Neutrophil (primary cell): Measurements from ENCODE around the gene PLLP.
A peak's percentile ranks its signal among the peaks of the same experiment; 100 is the strongest.

Source experiments
- H3K27ac ChIP-seq: fragments of 200-600 bp; sonication (generic); 2 replicates; pipeline ENCODE4 v1.5.1; 2016; ENCODE audit warnings: mild to moderate bottlenecking, moderate library complexity
- H3K27me3 ChIP-seq: fragments of 200-600 bp; sonication (generic); 2 replicates; pipeline ENCODE4 v1.6.0; 2016; ENCODE audit warnings: mild to moderate bottlenecking
- H3K36me3 ChIP-seq: fragments of 200-600 bp; sonication (generic); 2 replicates; pipeline ENCODE4 v1.5.1; 2017
- H3K4me1 ChIP-seq, 2 experiments: fragments of 200-600 bp in 1 of 2; sonication (generic) in 1 of 2; 1 replicate in 1 of 2; 2 replicates in 1 of 2; pipeline versions ENCODE4 v1.5.1 to v1.6.1; 2013 to 2016; ENCODE audit warnings: low read depth in 1 of 2, low read length in 1 of 2, mild to moderate bottlenecking in 1 of 2, moderate library complexity in 1 of 2; ENCODE audit not compliant: control insufficient read depth in 1 of 2, insufficient read depth in 1 of 2
- H3K4me3 ChIP-seq, 2 experiments: fragments of 200-600 bp in 1 of 2; sonication (generic) in 1 of 2; 1 replicate in 1 of 2; 2 replicates in 1 of 2; pipeline ENCODE4 v1.5.1; 2013 to 2016; ENCODE audit warnings: low read depth in 1 of 2, low read length in 1 of 2, mild to moderate bottlenecking in 1 of 2, moderate library complexity in 1 of 2
- H3K9me3 ChIP-seq: fragments of 200-600 bp; sonication (generic); 2 replicates; pipeline ENCODE4 v1.5.1; 2016
- TF ChIP-seq, protein P1 (sequence below): fragments of 200-600 bp; sonication (generic); IDR thresholded peaks from 2 replicates; pipeline ENCODE4 v1.5.1; 2016; ENCODE audit warnings: antibody characterized with exemption

PLLP gene

DNA sequence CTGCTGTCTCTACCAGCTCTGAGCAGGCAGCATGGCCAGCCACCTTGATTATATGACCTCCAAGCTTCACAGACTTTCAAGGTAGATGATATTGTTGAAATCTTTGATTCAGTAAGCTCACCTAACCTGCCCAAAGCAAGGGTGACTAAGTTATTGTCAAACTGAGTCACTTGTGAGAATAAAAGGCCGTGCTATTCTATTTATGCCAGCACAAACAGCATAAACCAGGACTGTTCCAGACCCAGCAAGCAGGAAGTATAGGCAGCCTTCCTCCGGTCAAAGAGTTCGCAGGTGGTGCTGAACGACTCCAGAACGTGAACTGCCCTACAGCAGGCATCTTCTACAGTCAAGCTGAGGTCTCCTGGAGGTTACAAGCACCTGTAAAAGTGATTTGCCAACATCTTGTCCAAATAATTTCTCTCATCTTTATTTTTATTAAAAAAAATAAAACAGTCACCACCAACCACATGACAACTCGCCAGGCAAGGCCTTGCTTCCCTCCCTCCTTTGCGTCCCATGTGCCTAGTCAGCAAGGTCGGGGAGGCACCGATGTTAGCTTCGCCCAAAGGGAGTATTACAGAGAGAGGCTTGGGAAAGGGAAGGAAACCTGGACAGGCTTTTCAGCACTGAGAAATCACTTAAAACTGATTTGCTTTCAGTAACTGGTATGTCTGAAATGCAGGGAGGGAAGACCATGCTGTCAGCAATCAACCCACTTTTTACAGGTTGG is 28.6 kb downstream of the PLLP start:
- no peak overlapping the region for H3K27ac ChIP-seq

DNA sequence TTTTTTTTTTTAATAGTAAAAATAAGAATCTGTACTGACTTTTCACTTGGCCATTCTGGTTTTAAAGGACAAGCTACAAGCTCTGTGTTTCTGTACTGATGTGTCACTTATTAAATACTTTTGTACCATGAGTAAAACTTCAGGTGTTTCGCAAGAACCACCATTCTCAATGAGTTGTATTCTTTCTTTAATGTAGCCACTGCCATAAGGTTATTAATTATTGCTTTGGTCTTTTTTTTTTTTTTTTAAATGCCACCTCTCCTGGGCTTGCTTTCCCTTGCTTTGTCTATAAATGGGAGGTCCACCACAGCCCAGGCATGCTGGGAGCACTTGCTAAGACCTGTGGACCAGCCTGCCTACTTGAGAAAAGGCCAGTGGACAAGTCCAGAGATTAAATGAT is 31.0 kb downstream of the PLLP start:
- Histone ChIP-seq H3K4me1 (no peaks in the 10 kb centered on the region), H3K9me3 (no peaks in the 10 kb centered on the region), H3K27ac (no peak overlapping the region), H3K4me3 (no peak overlapping the region), H3K27me3 (no peaks in the 10 kb centered on the region), H3K36me3 (peaks cover 57% of the 10 kb centered on the region)
- TF ChIP-seq, protein P1, sequence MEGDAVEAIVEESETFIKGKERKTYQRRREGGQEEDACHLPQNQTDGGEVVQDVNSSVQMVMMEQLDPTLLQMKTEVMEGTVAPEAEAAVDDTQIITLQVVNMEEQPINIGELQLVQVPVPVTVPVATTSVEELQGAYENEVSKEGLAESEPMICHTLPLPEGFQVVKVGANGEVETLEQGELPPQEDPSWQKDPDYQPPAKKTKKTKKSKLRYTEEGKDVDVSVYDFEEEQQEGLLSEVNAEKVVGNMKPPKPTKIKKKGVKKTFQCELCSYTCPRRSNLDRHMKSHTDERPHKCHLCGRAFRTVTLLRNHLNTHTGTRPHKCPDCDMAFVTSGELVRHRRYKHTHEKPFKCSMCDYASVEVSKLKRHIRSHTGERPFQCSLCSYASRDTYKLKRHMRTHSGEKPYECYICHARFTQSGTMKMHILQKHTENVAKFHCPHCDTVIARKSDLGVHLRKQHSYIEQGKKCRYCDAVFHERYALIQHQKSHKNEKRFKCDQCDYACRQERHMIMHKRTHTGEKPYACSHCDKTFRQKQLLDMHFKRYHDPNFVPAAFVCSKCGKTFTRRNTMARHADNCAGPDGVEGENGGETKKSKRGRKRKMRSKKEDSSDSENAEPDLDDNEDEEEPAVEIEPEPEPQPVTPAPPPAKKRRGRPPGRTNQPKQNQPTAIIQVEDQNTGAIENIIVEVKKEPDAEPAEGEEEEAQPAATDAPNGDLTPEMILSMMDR: no peak

More for the DNA sequence above, 28.6 kb downstream of the PLLP start:
- H3K27me3 ChIP-seq: no peaks in the 10 kb centered on the region
- H3K4me1 ChIP-seq: no peaks in the 10 kb centered on the region
- H3K9me3 ChIP-seq: no peaks in the 10 kb centered on the region
- TF ChIP-seq, protein P1: no peak
- no peak overlapping the region for H3K4me3 ChIP-seq
- H3K36me3 ChIP-seq: peaks cover 34% of the 10 kb centered on the region

DNA sequence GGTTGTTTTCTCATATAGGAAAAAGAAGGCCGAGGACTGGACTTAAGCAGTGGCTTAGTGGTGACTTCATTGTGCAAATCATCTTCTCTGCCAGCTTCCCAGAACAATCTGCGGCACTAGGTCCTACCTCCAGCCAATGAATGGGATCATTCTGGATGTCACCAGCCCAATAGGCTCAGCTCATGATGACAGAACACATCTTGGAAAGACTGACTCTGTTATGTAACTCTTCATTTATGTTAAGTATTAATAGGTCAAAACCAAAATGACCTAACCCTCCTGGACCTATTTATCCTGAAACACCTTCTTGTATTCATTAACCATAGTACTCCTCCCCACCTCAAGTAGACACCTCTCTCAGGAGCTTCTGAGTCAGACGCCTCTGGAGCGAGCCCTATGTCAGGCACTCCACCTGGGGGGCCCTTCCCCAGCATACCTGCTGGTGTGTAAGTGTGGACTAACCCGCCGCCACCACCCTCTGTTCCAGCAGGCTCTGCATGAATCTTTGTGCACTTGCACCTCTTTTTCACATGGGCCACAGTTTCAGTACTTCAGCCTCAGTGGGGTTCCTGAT is 32.2 kb downstream of the PLLP start:
- Histone ChIP-seq H3K9me3 (no peaks in the 10 kb centered on the region), H3K4me1 (no peaks in the 10 kb centered on the region), H3K4me3 (no peak overlapping the region), H3K27ac (no peak overlapping the region), H3K36me3 (peaks cover 59% of the 10 kb centered on the region), H3K27me3 (no peaks in the 10 kb centered on the region)
- TF ChIP-seq, protein P1: no peak

DNA sequence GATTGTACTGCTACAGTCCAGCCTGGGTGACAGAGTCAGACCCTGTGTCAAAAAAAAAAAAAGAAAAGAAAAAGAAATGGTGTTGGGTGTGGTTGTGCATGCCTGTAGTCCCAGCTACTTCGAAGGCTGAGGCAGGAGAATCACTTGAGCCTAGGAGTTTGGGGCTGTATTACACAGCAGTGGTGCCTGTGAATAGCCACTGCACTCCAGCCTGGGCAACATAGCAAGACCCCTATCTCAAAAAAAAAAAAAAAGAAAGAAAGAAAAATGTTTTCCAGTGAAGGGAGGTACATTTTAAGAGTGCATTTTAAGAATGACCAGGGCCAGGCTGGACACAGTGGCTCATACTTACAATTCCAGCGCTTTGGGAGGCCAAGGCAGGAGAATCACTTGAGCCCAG is 33.1 kb downstream of the PLLP start:
- H3K27me3 ChIP-seq: no peaks in the 10 kb centered on the region
- H3K27ac ChIP-seq: no peak overlapping the region
- no peaks in the 10 kb centered on the region for H3K9me3 ChIP-seq
- no peak overlapping the region for H3K4me3 ChIP-seq
- TF ChIP-seq, protein P1: no peak
- H3K36me3 ChIP-seq: peaks cover 59% of the 10 kb centered on the region
- H3K4me1 ChIP-seq: no peaks in the 10 kb centered on the region

DNA sequence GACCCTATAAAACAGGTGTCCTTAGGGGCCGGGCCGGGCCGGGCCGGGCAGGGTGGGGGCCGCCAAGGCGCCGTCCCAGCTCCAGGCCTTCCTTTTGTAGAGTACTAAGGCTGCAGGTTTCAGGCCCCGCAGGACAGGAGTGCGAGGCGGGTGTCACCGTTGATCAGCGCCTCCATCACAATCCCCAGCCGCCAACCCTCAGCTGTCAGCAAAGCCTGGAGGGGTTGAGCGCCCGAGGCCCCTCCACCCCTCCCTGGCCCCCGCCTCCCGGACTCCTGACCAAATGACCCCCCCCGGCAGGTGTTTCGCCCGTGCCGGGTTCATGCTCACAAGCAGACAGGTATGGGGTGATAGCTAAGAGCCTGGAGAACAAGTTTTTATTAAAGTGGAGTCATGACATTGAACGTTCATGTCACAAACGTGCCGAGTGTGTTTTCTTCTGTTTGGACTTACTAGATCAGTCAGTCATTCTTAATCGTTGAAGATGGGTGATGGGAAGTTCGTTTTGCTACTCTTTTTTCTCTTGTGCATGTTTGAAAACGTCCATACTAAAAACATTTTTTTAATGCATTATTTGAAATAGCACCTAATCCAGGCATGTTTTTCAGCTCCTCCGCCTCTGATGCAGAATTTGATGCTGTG is 38.9 kb downstream of the PLLP start:
- peak overlapping the region; percentile 69 to 92 for H3K4me3 ChIP-seq
- peaks cover 23% of the 10 kb centered on the region for H3K36me3 ChIP-seq
- TF ChIP-seq, protein P1: no peak
- H3K27ac ChIP-seq: peak overlapping the region; percentile 87
- no peaks in the 10 kb centered on the region for H3K27me3 ChIP-seq
- no peaks in the 10 kb centered on the region for H3K9me3 ChIP-seq
- H3K4me1 ChIP-seq: peaks cover 20 to 25% of the 10 kb centered on the region in 2 experiments
